ENCODE data around the gene UNC13C.

UNC13C gene

DNA sequence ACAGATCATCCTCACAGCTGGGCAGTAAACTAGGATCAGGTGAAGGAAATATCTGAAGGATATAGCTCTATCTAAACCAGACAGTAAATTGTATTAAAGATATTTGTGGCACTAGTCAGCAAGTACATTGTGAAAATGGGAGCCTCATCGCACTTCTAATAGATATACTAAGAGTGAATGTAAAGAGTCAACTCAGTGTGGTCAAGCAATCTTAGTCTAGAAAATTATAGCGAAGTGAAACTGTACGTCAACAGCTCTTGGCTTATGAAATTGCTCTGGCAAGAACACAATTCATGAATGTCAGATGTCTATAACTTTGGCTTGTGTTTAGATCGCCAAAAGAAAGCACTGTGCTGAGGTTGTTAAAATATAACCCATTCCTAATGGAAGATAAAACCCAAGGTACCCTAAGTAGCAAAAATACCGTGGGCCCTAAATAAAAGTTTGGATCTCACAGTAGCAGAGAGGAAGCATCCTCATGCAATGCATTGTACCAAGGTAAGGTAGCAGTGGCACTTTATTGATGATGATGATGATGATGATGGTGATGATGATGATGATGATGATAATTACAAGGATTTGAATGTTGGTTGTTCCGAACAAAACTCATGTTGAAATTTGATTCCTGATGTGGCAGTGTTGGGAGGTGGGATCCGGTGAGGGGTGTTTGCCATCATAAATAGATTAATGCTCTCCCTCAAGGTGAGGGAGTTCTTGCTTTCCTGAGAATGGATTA lies 228.5 kb downstream of the UNC13C start:
- H3K4me3 ChIP-seq (ENCODE audit: low read depth, low read length): no peak overlapping the region
- H2AFZ ChIP-seq (ENCODE audit: low read length, unreplicated experiment): no peak overlapping the region
- no peaks in the 10 kb centered on the region for H3K79me2 ChIP-seq (ENCODE audit: control insufficient read depth, insufficient read depth, low read length, unreplicated experiment)
- no peaks in the 10 kb centered on the region for H3K27me3 ChIP-seq (ENCODE audit: insufficient read depth, low read length)
- no peaks in the 10 kb centered on the region for H3K36me3 ChIP-seq (ENCODE audit: insufficient read depth, low read length)
- no peak overlapping the region for H3K27ac ChIP-seq (ENCODE audit: low read depth, low read length)
- no peaks in the 10 kb centered on the region for H3K4me1 ChIP-seq (ENCODE audit: control insufficient read depth, insufficient read depth, low read length, unreplicated experiment)

DNA sequence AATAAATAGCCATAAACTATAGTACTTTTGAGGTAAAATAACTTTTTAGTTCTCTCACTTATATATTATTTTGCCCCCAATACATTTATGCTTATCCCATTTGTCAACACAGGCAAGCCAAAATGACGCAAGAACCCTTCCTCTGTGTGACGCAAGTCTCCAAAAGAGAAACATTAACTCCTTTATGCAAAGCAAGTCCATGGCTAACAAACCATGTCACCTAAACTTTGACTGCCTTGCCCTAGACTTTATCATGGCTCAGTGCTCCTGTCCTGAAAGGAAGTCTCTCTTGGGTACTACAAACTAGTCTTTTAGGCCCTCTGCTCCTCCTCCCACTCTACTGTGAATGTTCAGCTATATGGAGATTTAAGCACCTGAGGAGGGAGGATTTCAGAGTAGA lies 230.5 kb downstream of the UNC13C start:
- Histone ChIP-seq H3K4me1 (ENCODE audit: control insufficient read depth, insufficient read depth, low read length, unreplicated experiment) (no peaks in the 10 kb centered on the region), H3K4me3 (ENCODE audit: low read depth, low read length) (no peak overlapping the region), H3K27ac (ENCODE audit: low read depth, low read length) (no peak overlapping the region), H3K36me3 (ENCODE audit: insufficient read depth, low read length) (no peaks in the 10 kb centered on the region), H2AFZ (ENCODE audit: low read length, unreplicated experiment) (no peak overlapping the region), H3K79me2 (ENCODE audit: control insufficient read depth, insufficient read depth, low read length, unreplicated experiment) (no peaks in the 10 kb centered on the region), H3K27me3 (ENCODE audit: insufficient read depth, low read length) (no peaks in the 10 kb centered on the region)

DNA sequence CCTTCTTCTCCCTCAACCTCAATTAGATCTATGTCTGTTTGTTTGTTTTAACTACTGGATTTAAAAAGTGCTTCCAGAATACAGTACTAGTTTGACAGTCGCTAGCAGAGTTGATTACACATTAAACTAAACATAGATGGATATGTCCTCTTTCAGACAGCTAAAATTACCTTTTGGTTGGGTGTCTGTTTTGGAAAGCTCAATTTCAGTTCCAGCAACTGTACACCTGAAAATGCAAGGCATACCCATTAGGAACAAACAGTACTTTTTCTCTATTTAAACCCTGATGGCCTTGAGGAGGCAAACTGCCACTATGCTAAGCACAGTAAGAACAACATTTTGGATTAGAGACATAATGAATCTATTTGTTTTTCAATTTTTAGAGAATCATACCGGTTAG lies 234.4 kb downstream of the UNC13C start:
- Histone ChIP-seq H3K4me3 (ENCODE audit: low read depth, low read length) (no peak overlapping the region), H3K79me2 (ENCODE audit: control insufficient read depth, insufficient read depth, low read length, unreplicated experiment) (no peaks in the 10 kb centered on the region), H3K27ac (ENCODE audit: low read depth, low read length) (no peak overlapping the region), H3K27me3 (ENCODE audit: insufficient read depth, low read length) (no peaks in the 10 kb centered on the region), H3K4me1 (ENCODE audit: control insufficient read depth, insufficient read depth, low read length, unreplicated experiment) (no peaks in the 10 kb centered on the region), H3K36me3 (ENCODE audit: insufficient read depth, low read length) (no peaks in the 10 kb centered on the region), H2AFZ (ENCODE audit: low read length, unreplicated experiment) (no peak overlapping the region)

- Histone ChIP-seq H3K27me3 (ENCODE audit: insufficient read depth, low read length) (no peaks in the 10 kb centered on the region), H2AFZ (ENCODE audit: low read length, unreplicated experiment) (no peak overlapping the region), H3K79me2 (ENCODE audit: control insufficient read depth, insufficient read depth, low read length, unreplicated experiment) (no peaks in the 10 kb centered on the region), H3K4me3 (ENCODE audit: low read depth, low read length) (no peak overlapping the region), H3K4me1 (ENCODE audit: control insufficient read depth, insufficient read depth, low read length, unreplicated experiment) (no peaks in the 10 kb centered on the region), H3K27ac (ENCODE audit: low read depth, low read length) (no peak overlapping the region), H3K36me3 (ENCODE audit: insufficient read depth, low read length) (no peaks in the 10 kb centered on the region)
Measured at GRCh38 chr15:54226455-54226854, 248.2 kb downstream of the UNC13C start.

DNA sequence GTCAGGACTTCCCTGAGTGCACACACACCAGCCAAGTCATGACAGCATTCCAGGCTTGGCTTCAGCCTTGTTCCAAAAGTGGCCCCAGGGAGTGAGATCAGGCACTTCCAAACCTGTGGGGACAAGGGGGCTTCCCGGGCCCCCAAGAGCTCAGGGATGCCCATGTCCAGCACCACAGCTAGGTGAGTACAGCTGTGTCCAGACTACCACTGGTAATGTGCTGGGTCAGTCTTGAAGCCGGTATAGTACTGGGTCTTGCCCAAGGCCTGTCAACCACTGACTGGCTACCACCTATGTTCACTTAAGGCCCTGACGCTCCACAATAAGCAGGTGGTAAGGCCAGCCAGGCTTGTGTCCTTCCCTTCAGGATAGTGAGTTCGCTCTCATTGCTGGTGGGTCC lies 249.3 kb downstream of the UNC13C start:
- Histone ChIP-seq H3K36me3 (ENCODE audit: insufficient read depth, low read length) (no peaks in the 10 kb centered on the region), H2AFZ (ENCODE audit: low read length, unreplicated experiment) (no peak overlapping the region), H3K4me1 (ENCODE audit: control insufficient read depth, insufficient read depth, low read length, unreplicated experiment) (no peaks in the 10 kb centered on the region), H3K27me3 (ENCODE audit: insufficient read depth, low read length) (no peaks in the 10 kb centered on the region), H3K4me3 (ENCODE audit: low read depth, low read length) (no peak overlapping the region), H3K79me2 (ENCODE audit: control insufficient read depth, insufficient read depth, low read length, unreplicated experiment) (no peaks in the 10 kb centered on the region), H3K27ac (ENCODE audit: low read depth, low read length) (no peak overlapping the region)

- no peaks in the 10 kb centered on the region for H3K79me2 ChIP-seq (ENCODE audit: control insufficient read depth, insufficient read depth, low read length, unreplicated experiment)
- H3K4me3 ChIP-seq (ENCODE audit: low read depth, low read length): no peak overlapping the region
- H3K27me3 ChIP-seq (ENCODE audit: insufficient read depth, low read length): no peaks in the 10 kb centered on the region
- H3K4me1 ChIP-seq (ENCODE audit: control insufficient read depth, insufficient read depth, low read length, unreplicated experiment): no peaks in the 10 kb centered on the region
- H3K36me3 ChIP-seq (ENCODE audit: insufficient read depth, low read length): no peaks in the 10 kb centered on the region
- no peak overlapping the region for H2AFZ ChIP-seq (ENCODE audit: low read length, unreplicated experiment)
- H3K27ac ChIP-seq (ENCODE audit: low read depth, low read length): no peak overlapping the region
Measured at GRCh38 chr15:54250326-54250725, 272.1 kb downstream of the UNC13C start.

DNA sequence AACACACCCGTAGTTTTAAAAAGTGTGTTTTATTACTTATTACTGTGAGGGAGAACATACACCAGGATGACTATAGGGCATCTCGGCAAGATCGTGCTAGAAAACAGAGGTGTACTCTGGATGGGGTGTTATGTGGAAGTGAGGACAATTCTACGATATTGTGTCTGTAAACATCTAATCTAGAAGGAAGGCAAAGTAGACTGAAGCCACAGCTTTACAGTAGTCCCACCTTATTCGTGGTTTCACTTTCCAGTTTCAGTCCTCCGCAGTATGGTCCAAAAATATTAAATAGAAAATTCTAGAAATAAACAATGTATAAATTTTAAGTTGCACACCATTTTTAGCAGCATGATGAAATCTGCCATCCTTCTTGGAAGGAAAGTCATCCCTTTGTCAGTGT lies 277.9 kb downstream of the UNC13C start:
- Histone ChIP-seq H3K4me3 (ENCODE audit: low read depth, low read length) (no peak overlapping the region), H3K27ac (ENCODE audit: low read depth, low read length) (no peak overlapping the region), H2AFZ (ENCODE audit: low read length, unreplicated experiment) (no peak overlapping the region), H3K36me3 (ENCODE audit: insufficient read depth, low read length) (no peaks in the 10 kb centered on the region), H3K79me2 (ENCODE audit: control insufficient read depth, insufficient read depth, low read length, unreplicated experiment) (no peaks in the 10 kb centered on the region), H3K4me1 (ENCODE audit: control insufficient read depth, insufficient read depth, low read length, unreplicated experiment) (no peaks in the 10 kb centered on the region), H3K27me3 (ENCODE audit: insufficient read depth, low read length) (no peaks in the 10 kb centered on the region)

DNA sequence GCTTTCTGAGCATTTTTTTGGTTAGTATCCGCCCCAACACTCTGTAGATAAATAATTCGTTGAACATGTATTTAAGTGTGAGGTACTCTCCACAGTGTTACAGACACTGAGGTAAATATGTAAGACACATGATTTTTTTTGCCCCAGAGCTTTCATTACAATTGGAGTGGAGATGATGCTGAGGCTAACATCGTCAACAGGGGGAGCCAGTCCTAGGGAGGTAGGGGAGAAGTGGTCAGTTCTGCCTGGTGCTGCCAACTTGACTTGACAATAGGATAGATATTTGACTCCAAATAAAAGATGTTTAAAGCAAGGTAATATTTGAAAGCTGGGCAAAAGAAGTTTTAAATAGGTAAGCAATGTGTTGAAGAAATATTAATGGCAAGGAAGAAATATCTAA lies 295.7 kb downstream of the UNC13C start:
- Histone ChIP-seq H3K36me3 (ENCODE audit: insufficient read depth, low read length) (no peaks in the 10 kb centered on the region), H2AFZ (ENCODE audit: low read length, unreplicated experiment) (no peak overlapping the region), H3K27me3 (ENCODE audit: insufficient read depth, low read length) (no peaks in the 10 kb centered on the region), H3K79me2 (ENCODE audit: control insufficient read depth, insufficient read depth, low read length, unreplicated experiment) (no peaks in the 10 kb centered on the region), H3K4me1 (ENCODE audit: control insufficient read depth, insufficient read depth, low read length, unreplicated experiment) (no peaks in the 10 kb centered on the region), H3K4me3 (ENCODE audit: low read depth, low read length) (no peak overlapping the region), H3K27ac (ENCODE audit: low read depth, low read length) (no peak overlapping the region)

DNA sequence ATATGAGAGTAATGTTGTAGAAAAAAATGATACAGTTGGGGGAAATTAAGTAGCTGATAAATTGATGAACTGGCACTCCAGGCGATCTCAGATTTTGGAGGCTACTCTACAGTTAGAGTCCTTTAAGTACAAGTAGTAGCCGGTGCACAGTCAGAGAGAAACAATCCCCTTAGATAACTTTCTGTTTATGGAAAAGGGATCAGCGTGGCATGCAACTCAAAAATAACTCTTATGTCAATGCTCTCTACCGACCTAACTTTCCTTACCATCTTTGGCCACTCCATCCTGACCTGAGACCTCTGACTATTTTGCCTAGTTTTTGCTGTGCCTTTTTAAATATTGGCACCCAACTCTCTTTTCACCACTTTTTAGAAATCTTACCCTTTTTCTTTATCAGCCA lies 299.6 kb downstream of the UNC13C start:
- no peaks in the 10 kb centered on the region for H3K4me1 ChIP-seq (ENCODE audit: control insufficient read depth, insufficient read depth, low read length, unreplicated experiment)
- no peak overlapping the region for H3K27ac ChIP-seq (ENCODE audit: low read depth, low read length)
- no peaks in the 10 kb centered on the region for H3K27me3 ChIP-seq (ENCODE audit: insufficient read depth, low read length)
- H3K36me3 ChIP-seq (ENCODE audit: insufficient read depth, low read length): no peaks in the 10 kb centered on the region
- no peaks in the 10 kb centered on the region for H3K79me2 ChIP-seq (ENCODE audit: control insufficient read depth, insufficient read depth, low read length, unreplicated experiment)
- no peak overlapping the region for H2AFZ ChIP-seq (ENCODE audit: low read length, unreplicated experiment)
- no peak overlapping the region for H3K4me3 ChIP-seq (ENCODE audit: low read depth, low read length)

DNA sequence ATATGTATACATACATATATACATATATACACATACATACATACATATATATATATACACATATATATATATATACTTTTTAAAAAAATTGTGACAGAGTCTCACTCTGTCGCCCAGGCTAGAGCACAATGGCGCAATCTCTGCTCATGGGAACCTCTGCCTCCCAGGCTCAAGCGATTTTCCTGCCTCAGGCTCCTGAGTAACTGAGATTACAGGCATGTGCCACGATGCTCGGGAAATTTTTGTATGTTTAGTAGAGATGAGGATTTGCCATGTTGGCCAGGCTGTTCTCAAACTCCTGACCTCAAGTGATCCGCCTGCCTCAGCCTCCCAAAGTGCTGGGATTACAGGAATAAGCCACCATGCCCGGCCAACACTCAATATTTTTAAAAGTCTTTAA lies 302.5 kb downstream of the UNC13C start:
- no peaks in the 10 kb centered on the region for H3K36me3 ChIP-seq (ENCODE audit: insufficient read depth, low read length)
- H2AFZ ChIP-seq (ENCODE audit: low read length, unreplicated experiment): no peak overlapping the region
- H3K4me3 ChIP-seq (ENCODE audit: low read depth, low read length): no peak overlapping the region
- H3K27me3 ChIP-seq (ENCODE audit: insufficient read depth, low read length): no peaks in the 10 kb centered on the region
- no peaks in the 10 kb centered on the region for H3K79me2 ChIP-seq (ENCODE audit: control insufficient read depth, insufficient read depth, low read length, unreplicated experiment)
- H3K4me1 ChIP-seq (ENCODE audit: control insufficient read depth, insufficient read depth, low read length, unreplicated experiment): no peaks in the 10 kb centered on the region
- H3K27ac ChIP-seq (ENCODE audit: low read depth, low read length): no peak overlapping the region

GRCh38 chr15:54282228-54282836 lies 304.1 kb downstream of the UNC13C start:
- Histone ChIP-seq H3K36me3 (ENCODE audit: insufficient read depth, low read length) (no peaks in the 10 kb centered on the region), H2AFZ (ENCODE audit: low read length, unreplicated experiment) (no peak overlapping the region), H3K4me3 (ENCODE audit: low read depth, low read length) (no peak overlapping the region), H3K27ac (ENCODE audit: low read depth, low read length) (no peak overlapping the region), H3K4me1 (ENCODE audit: control insufficient read depth, insufficient read depth, low read length, unreplicated experiment) (no peaks in the 10 kb centered on the region), H3K27me3 (ENCODE audit: insufficient read depth, low read length) (no peaks in the 10 kb centered on the region), H3K79me2 (ENCODE audit: control insufficient read depth, insufficient read depth, low read length, unreplicated experiment) (no peaks in the 10 kb centered on the region)
